Measurements from ENCODE around the gene POU2F2.
"Not testable (repeated sequence)": the region's sequence is repeated elsewhere in the genome, so short reads cannot be mapped to it uniquely, and the experiment has no call there.

Gene POU2F2

GRCh38 chr19:42124386-42124901 is 7.8 kb downstream of the POU2F2 start:
- no peak for DNase-seq

DNA sequence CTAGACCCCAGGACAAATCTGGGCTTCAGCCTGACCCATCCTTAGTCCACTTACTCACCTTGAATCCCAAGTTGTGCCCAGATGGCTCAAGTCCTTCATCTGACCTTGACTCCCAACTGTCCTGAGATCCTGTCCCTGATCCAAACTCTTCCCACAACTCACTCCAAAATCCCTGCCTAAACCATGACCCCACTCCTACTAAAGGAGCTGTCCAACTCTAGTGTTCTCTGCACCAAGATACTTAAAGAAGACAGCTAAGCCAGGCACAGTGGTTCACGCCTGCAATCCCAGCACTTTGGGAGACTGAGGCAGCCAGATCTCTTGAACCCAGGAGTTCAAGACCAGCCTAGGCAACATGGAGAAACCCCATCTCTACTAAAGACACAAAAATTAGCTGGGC is 8.5 kb downstream of the POU2F2 start:
- DNase-seq, result no peak

GRCh38 chr19:42122691-42123607 is 9.3 kb downstream of the POU2F2 start:
- DNase-seq, result no peak

DNA sequence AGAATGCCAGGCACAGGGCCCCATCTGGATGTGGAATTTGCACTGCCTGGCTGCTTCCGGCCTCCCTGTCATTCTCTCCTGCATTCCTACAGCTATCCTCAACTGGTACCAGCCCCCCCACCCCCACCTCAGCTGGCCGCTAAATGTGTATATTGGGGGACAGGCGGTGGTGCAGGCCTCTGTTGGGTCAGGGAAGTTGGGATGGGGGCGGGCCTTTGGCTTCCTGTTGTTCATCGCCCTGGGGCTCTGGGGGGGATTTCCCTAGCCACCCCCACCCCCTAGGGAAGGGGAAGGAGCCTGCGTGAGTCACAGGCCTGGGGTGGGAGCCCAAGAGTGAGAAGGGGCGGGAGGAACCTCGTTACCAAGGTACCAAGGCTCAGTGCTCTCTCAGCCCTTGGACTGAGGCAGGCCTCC is 10.6 kb downstream of the POU2F2 start:
- no peak for DNase-seq

DNA sequence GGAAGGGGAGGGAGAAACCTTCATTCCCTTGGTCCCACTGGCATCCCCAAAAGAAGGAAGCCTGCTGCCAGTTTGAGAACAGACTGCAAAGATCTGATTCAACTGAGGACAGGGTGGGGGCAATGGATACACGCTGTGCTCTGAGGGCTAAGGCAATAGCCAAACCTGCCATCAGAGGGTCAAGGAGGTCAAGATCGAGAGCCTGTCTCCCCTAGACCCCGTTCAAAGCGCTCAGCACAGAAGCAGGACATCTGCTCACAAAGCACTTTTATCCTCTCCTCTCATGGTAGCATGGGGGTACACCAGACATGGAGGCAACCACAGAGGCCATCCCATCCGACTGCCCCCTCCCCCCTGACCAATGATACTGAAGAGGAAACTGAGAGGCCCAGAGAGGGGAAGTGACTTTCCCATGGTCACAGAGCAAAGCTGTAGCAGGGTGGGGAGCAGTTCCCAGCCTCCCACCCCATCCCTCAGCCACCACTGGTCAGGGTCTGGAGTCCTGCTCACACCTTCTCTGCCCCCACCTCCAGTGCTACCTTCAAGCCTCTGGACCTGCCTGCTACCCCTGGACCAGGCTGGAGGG is 11.1 kb downstream of the POU2F2 start:
- no peak for DNase-seq

DNA sequence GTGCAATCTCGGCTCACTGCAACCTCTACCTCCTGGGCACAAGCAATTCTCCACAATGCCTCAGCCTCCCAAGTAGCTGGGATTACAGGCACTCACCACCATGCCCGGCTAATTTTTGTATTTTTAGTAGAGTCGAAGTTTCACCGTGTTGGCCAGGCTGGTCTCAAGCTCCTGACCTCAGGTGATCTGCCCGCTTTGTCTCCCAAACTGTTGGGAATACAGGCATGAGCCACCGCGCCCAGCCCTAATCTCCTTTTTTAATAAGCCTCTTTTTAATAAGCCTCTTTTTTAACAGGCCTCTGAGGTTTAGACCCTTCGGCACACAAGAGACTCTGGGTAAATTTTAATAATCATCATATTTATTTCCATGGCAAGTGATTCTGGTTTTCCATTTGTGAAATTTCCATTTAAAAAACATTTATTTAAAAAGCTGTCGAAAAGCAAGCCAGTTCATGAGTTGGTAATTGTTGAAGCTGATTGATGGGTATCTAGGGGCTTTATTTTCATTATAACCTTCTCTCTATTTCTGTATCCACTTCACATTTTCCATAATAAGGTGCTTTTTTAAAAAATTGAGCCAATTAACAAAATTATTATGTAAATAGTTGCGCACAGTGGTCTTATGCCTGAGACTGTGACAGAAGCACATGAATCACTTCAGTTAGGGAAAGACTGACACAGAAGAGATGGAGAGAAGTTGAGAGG is 11.8 kb downstream of the POU2F2 start:
- no peak for DNase-seq

DNA sequence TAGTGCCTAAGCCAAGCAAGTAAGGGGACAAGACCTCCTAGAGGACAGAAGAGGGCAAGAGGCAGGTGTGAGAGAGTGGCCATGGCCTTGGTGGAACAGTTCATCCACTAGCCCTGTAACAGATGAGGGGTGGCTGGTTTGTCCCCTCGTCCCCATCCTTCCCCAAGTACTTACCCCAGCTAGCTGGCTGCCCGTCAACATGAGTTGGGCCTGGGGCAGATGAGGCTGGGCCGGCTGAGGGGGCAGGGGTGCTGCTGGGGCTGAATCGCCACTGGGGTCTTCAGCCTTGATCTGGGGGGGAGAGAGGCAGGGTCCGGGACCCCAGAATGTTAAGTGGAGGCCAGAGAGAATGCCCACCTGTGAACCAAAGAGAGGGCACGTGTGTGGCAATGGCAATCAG is 15.2 kb downstream of the POU2F2 start:
- DNase-seq, result no peak

DNA sequence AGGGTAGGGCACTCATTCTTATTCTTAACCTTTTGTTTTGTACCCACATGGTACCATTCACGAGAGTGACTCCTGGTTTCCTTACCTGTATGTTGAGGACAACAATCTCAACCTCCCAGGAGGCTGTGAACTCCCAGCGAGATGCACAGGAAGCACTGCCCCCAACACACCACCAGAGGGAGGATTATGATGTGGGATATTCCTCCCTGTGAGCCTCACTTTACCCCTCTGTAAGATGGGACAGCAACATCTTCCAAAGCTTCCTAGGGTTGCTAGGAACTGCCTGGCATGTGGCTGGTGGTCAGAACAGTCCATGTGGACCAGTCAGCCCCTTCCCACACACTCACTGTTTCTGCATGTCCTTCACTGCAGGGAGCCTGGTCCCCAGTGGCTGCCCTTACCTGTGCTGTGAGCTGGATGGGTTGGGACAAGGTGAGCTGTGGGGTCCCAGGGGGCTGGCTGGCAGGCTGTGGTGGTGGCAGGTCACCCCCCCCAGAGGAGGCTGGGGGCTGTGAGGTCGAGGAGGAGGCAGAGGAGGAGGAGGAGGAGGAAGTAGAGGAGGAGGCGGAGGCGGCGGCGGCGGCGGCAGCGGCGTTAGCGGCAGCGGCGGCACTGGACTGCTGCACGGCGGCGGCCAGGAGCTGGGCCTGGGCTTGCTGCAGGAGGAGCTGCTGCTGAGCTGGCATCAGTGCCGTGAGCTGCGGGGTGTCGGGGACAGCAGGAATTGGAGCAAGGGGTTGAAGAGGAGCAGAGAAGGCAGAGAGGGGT is 15.8 kb downstream of the POU2F2 start:
- no peak for DNase-seq

GRCh38 chr19:42115705-42116104 is 16.5 kb downstream of the POU2F2 start:
- no peak for DNase-seq

GRCh38 chr19:42115219-42115618 is 17.0 kb downstream of the POU2F2 start:
- DNase-seq, result no peak

- no peak for DNase-seq
Observed at GRCh38 chr19:42114412-42114811, 17.8 kb downstream of the POU2F2 start.

DNA sequence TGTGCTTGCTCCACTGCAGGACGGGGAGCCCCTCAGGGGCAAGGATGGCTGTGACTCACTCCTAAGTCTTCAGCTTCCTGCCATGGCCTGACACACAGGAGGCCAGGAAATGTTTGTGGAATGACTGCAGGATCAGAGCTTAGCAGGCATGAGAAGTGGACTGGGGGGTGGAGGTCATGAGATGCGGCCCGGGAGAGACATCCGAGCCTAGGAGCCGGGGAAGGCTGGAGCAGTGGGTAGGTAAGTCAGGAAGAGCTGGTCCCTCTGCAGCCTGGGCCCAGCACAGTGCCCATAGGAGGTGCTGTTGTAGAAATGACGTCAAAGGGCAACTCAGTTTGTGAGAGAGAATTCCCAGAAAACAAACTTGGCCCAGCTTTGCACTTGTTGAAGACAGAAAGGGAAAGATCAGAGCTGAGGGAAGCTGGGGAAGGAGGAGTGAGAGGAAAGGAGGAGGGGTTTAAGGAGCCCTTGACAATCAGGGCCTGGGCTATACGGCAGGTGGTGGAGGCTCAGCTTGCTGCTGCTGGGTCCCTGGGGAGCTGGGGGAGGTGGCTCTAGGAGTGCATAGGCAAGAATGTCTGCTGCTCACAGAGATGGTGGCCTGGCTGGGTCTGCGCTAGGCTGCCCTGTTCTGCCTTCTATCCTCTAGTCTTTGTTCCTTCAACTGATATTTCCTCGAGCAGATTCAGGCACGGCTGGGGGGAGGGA is 18.5 kb downstream of the POU2F2 start:
- DNase-seq, result no peak

- DNase-seq, result no peak
Observed at GRCh38 chr19:42111811-42112210, 20.4 kb downstream of the POU2F2 start.

- DNase-seq, result no peak
Observed at GRCh38 chr19:42111384-42111783, 20.9 kb downstream of the POU2F2 start.

DNA sequence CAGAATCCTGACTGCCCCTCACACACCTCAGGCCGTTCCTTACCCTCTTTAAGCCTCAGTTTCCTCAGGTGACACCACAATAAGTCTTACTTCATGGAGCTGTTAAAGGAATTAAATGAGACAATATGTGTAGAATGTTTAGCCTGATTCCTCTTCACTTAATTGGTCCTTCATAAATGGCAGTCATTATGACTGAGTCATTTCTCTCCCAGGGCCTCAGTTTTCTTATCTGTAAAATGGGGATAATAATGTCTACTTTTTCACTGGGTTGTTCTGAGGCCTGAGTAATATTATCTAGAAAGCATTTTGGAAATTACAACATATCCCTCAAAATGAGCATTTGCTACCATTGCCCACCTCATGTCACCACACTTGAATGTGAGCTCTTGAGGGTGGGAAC is 21.6 kb downstream of the POU2F2 start:
- no peak for DNase-seq

DNA sequence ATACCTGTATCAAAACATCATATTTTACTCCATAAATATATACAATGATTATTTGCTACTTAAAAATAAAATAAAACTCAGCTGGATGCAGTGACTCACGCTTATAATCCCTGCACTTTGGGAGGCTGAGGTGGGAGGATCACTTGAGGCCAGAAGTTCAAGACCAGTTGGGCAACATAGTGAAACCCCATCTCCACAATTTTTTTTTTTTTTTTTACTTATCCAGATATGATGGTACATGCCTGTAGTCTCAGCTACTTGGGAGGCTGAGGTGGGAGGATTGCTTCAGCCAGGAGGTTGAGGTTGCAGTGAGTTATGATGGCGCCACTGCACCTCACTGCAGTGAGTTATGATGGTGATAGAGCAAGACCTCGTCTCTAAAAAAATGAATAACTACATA is 22.4 kb downstream of the POU2F2 start:
- no peak for DNase-seq

GRCh38 chr19:42108527-42109389 is 23.5 kb downstream of the POU2F2 start:
- DNase-seq, result peak; percentile 30

GRCh38 chr19:42105368-42105767 is 26.9 kb downstream of the POU2F2 start:
- no peak for DNase-seq

GRCh38 chr19:42102877-42103276 is 29.4 kb downstream of the POU2F2 start:
- DNase-seq, result no peak

DNA sequence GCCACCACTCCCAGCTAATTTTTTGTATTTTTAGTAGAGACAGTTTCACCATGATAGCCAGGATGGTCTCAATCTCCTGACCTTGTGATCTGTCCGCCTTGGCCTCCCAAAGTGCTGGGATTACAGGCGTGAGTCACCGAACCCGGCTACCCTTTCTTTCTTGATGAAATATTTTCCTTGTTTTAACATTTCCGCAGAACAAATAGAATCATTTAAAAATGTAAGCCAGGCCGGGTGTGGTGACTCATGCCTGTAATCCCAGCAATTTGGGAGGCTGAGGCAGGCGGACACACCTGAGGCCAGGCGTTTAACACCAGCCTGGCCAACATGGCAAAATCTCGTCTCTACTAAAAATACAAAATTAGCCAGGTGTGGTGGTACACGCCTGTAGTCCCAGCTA is 32.0 kb downstream of the POU2F2 start:
- DNase-seq, result not testable (repeated sequence)
